ENCODE data around the gene TBC1D17. TPM values are rescaled to one million over a fixed set of nuclear protein-coding genes. Genes with fewer than 3 reads are reported as not detected.

TBC1D17 gene
- total RNA-seq, 5 donors from 2014 or later (not counting 1 experiment from before 2014, with no cell fraction given), result 46.5 to 102 (median 88.6) TPM

DNA sequence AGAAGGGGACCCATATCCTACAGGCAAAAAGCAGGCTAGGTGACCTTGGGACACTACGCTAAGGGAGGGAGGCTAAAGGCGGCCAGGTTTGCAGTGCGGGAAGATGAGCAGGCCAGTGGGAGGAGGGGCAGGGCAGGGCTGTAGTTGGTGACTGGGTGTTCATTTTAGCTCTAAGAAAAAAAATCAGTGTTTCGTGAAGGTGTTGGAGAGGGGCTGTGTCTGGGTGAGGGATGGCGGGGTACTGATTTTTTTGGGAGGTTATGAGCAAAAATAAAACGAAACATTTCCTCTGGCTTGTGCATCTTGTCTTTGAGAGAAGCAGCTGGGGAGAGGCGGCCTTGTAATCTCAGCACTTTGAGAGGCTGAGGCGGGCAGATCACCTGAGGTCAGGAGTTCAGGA, 56.1 kb downstream of the TBC1D17 start:
- no peaks in the 10 kb centered on the region for H3K36me3 ChIP-seq (ENCODE audit: control insufficient read depth in 2 of 2, extremely low read depth in 1 of 2, insufficient read depth in 1 of 2, low read length in 1 of 2)
- no peaks in the 10 kb centered on the region for H3K9me3 ChIP-seq
- no peak overlapping the region for H3K27ac ChIP-seq (ENCODE audit: low read length)
- H3K4me3 ChIP-seq (ENCODE audit: control insufficient read depth in 1 of 2, extremely low read depth in 1 of 2, low read length in 1 of 2), result peak overlapping the region in 1 of 2 donors; percentile 44
- Mint-ChIP-seq H3K27ac (peak overlapping the region; percentile 4 to 71), H3K4me1 (peaks cover 42 to 51% (median 46%) of the 10 kb centered on the region in 3 donors), H3K4me3 (peak overlapping the region in 1 of 3 donors; percentile 99), H3K9me3 (no peaks in the 10 kb centered on the region), H3K36me3 (no peaks in the 10 kb centered on the region), H3K27me3 (no peaks in the 10 kb centered on the region)
- POLR2A ChIA-PET, result no interaction called here
- no peaks in the 10 kb centered on the region for H3K27me3 ChIP-seq (replicated peaks in 1 of 2; ENCODE audit: control insufficient read depth in 2 of 2, extremely low read depth in 1 of 2, insufficient read depth in 2 of 2, low read length in 1 of 2)
- peaks cover 22 to 52% of the 10 kb centered on the region in 2 experiments for H3K4me1 ChIP-seq (ENCODE audit: control insufficient read depth in 1 of 2, extremely low read depth in 1 of 2, insufficient read depth in 2 of 2, low read length in 2 of 2)
- CTCF ChIA-PET, result interaction anchor here in 1 of 2 donors (0.7 kb wide), 1 partner anchor 64 kb away, joined by 3 read pairs; no protein-coding TSS in a partner anchor
- ATAC-seq (replicated peaks in 1 of 4) (no peak), DNase-seq (no peak)
- WGBS (ENCODE audit: insufficient coverage), result 91% methylated on average over 6 of the region's 8 CpGs

- WGBS (ENCODE audit: insufficient coverage), result 77% methylated on average over 4 of the region's 5 CpGs
- DNase-seq (no peak), ATAC-seq (replicated peaks in 1 of 4) (no peak)
- H3K4me1 ChIP-seq (ENCODE audit: control insufficient read depth in 1 of 2, extremely low read depth in 1 of 2, insufficient read depth in 2 of 2, low read length in 2 of 2), result peaks cover 17 to 34% of the 10 kb centered on the region in 2 experiments
- Mint-ChIP-seq H3K36me3 (no peaks in the 10 kb centered on the region), H3K9me3 (no peaks in the 10 kb centered on the region), H3K4me1 (peaks cover 26 to 28% (median 26%) of the 10 kb centered on the region in 3 donors), H3K4me3 (no peak overlapping the region), H3K27ac (peak overlapping the region in 1 of 2 donors; percentile 63), H3K27me3 (no peaks in the 10 kb centered on the region)
- CTCF ChIA-PET, result no interaction called here
- no peak overlapping the region for H3K27ac ChIP-seq (ENCODE audit: low read length)
- H3K36me3 ChIP-seq (ENCODE audit: control insufficient read depth in 2 of 2, extremely low read depth in 1 of 2, insufficient read depth in 1 of 2, low read length in 1 of 2), result no peaks in the 10 kb centered on the region
- H3K4me3 ChIP-seq (ENCODE audit: control insufficient read depth in 1 of 2, extremely low read depth in 1 of 2, low read length in 1 of 2), result no peak overlapping the region
- H3K27me3 ChIP-seq (replicated peaks in 1 of 2; ENCODE audit: control insufficient read depth in 2 of 2, extremely low read depth in 1 of 2, insufficient read depth in 2 of 2, low read length in 1 of 2), result peaks cover 0 to 7% of the 10 kb centered on the region in 2 experiments
- no peaks in the 10 kb centered on the region for H3K9me3 ChIP-seq
- POLR2A ChIA-PET, result no interaction called here
Measured at GRCh38 chr19:49936549-49936948, 59.0 kb downstream of the TBC1D17 start.

- Histone ChIP-seq H3K27ac (ENCODE audit: low read length) (no peak overlapping the region), H3K36me3 (ENCODE audit: control insufficient read depth in 2 of 2, extremely low read depth in 1 of 2, insufficient read depth in 1 of 2, low read length in 1 of 2) (no peaks in the 10 kb centered on the region), H3K4me1 (ENCODE audit: control insufficient read depth in 1 of 2, extremely low read depth in 1 of 2, insufficient read depth in 2 of 2, low read length in 2 of 2) (peaks cover 10 to 26% of the 10 kb centered on the region in 2 experiments), H3K9me3 (no peaks in the 10 kb centered on the region), H3K27me3 (replicated peaks in 1 of 2; ENCODE audit: control insufficient read depth in 2 of 2, extremely low read depth in 1 of 2, insufficient read depth in 2 of 2, low read length in 1 of 2) (peaks cover 0 to 7% of the 10 kb centered on the region in 2 experiments), H3K4me3 (ENCODE audit: control insufficient read depth in 1 of 2, extremely low read depth in 1 of 2, low read length in 1 of 2) (peak overlapping the region; percentile 6 to 10)
- Mint-ChIP-seq H3K36me3 (no peaks in the 10 kb centered on the region), H3K27me3 (no peaks in the 10 kb centered on the region), H3K4me3 (no peak overlapping the region), H3K4me1 (peaks cover 16 to 18% (median 17%) of the 10 kb centered on the region in 3 donors), H3K27ac (no peak overlapping the region), H3K9me3 (no peaks in the 10 kb centered on the region)
- DNase-seq (peak; percentile 13 to 86 (median 65)), ATAC-seq (replicated peaks in 1 of 4) (peak; percentile 68 to 80 (median 69))
- ChIA-PET POLR2A (no interaction called here), CTCF (interaction anchor here (0.5 to 1.3 kb wide), 2 partner anchors 46 to 114 kb away, joined by 3 read pairs; no protein-coding TSS in a partner anchor)
- 38% methylated on average over 21 of the region's 35 CpGs for WGBS (ENCODE audit: insufficient coverage)
Measured at GRCh38 chr19:49937750-49938381, 60.4 kb downstream of the TBC1D17 start.

Other genes starting within 250 kb of the TBC1D17 start
- gene RRAS, start 237.6 kb upstream of the TBC1D17 start, total RNA-seq, result 10 to 100 TPM in 3 of 5 donors, 1 to 10 TPM in 2; 8.5 to 15.4 (median 13.0) TPM
- 10 to 100 TPM; 40.0 to 81.9 (median 75.4) TPM for gene SCAF1, start 235.5 kb upstream of the TBC1D17 start, total RNA-seq
- gene IRF3, start 211.8 kb upstream of the TBC1D17 start, total RNA-seq, result 100 to 1,000 TPM; 191 to 376 (median 350) TPM
- gene BCL2L12, start 211.8 kb upstream of the TBC1D17 start, total RNA-seq, result 10 to 100 TPM; 15.6 to 26.6 (median 24.1) TPM
- gene PRMT1, start 200.4 kb upstream of the TBC1D17 start, total RNA-seq, result 100 to 1,000 TPM in 3 of 5 donors, 10 to 100 TPM in 2; 72.0 to 116 (median 107) TPM
- 1 to 10 TPM; 3.5 to 6.4 (median 5.6) TPM for gene ADM5, start 188.1 kb upstream of the TBC1D17 start, total RNA-seq
- 1 to 10 TPM in 4 of 5 donors, not detected in 1; 1.4 to 2.2 (median 1.5) TPM for gene CPT1C, start 186.6 kb upstream of the TBC1D17 start, total RNA-seq
- gene TSKS, start 114.4 kb upstream of the TBC1D17 start, total RNA-seq, result 1 to 10 TPM in 3 of 5 donors, under 1 TPM in 2; 0.23 to 4.1 (median 2.1) TPM
- 10 to 100 TPM; 49.6 to 64.8 (median 62.2) TPM for gene AP2A1, start 110.7 kb upstream of the TBC1D17 start, total RNA-seq
- gene FUZ, start 64.4 kb upstream of the TBC1D17 start, total RNA-seq, result 10 to 100 TPM; 12.8 to 31.2 (median 23.7) TPM
- gene MED25, start 59.4 kb upstream of the TBC1D17 start, total RNA-seq, result 10 to 100 TPM; 46.0 to 64.1 (median 57.6) TPM
- gene PTOV1, start 26.5 kb upstream of the TBC1D17 start, total RNA-seq, result 100 to 1,000 TPM; 149 to 165 (median 156) TPM
- gene PNKP, start 10.1 kb upstream of the TBC1D17 start, total RNA-seq, result 100 to 1,000 TPM; 129 to 209 (median 193) TPM
- 10 to 100 TPM; 13.3 to 24.9 (median 21.4) TPM for gene AKT1S1, start 347 bp upstream of the TBC1D17 start, total RNA-seq
- gene IL4I1, start 19.2 kb downstream of the TBC1D17 start, total RNA-seq, result 10 to 100 TPM in 1 of 5 donors, 1 to 10 TPM in 4; 2.0 to 12.4 (median 4.0) TPM
- gene ATF5, start 51.5 kb downstream of the TBC1D17 start, total RNA-seq, result 10 to 100 TPM in 3 of 5 donors, 1 to 10 TPM in 2; 8.5 to 18.9 (median 11.2) TPM
- gene NUP62, start 51.8 kb downstream of the TBC1D17 start, total RNA-seq, result 10 to 100 TPM; 36.2 to 67.5 (median 59.5) TPM
- gene SIGLEC11, start 83.5 kb downstream of the TBC1D17 start, total RNA-seq, result under 1 TPM in 2 of 5 donors, not detected in 3; 0.09 to 0.23 TPM
- 100 to 1,000 TPM in 2 of 5 donors, 10 to 100 TPM in 3; 84.0 to 104 (median 99.3) TPM for gene VRK3, start 147.7 kb downstream of the TBC1D17 start, total RNA-seq
- gene ZNF473, start 148.3 kb downstream of the TBC1D17 start, total RNA-seq, result 10 to 100 TPM in 3 of 5 donors, 1 to 10 TPM in 2; 6.0 to 13.9 (median 10.4) TPM